ENCODE data around the gene JARID2. TPM values are rescaled to one million over a fixed set of nuclear protein-coding genes. Genes with fewer than 3 reads are reported as not detected.

Gene JARID2
- total and polyA plus RNA-seq, 2 of the 8 experiments (the other 6 are each of a cell fraction or from before 2014, with no cell fraction given): 60.1 to 239 TPM

- TF ChIP-seq JUND (IDR thresholded peaks at IDR 0.05; ENCODE audit: low read length): no peak
These were observed 235.8 kb downstream of the JARID2 start (continued) for GRCh38 chr6:15481390-15482291.
